CD4-positive, alpha-beta T cell treated with Interleukin-6 for 4 hours (primary cell): Measurements from ENCODE around the gene CDK4.

Source experiments
- DNase-seq: peaks from one replicate; pipeline ENCODE4 v3.0.0-alpha.2; 2020; ENCODE audit warnings: mixed read lengths

CDK4 gene

DNA sequence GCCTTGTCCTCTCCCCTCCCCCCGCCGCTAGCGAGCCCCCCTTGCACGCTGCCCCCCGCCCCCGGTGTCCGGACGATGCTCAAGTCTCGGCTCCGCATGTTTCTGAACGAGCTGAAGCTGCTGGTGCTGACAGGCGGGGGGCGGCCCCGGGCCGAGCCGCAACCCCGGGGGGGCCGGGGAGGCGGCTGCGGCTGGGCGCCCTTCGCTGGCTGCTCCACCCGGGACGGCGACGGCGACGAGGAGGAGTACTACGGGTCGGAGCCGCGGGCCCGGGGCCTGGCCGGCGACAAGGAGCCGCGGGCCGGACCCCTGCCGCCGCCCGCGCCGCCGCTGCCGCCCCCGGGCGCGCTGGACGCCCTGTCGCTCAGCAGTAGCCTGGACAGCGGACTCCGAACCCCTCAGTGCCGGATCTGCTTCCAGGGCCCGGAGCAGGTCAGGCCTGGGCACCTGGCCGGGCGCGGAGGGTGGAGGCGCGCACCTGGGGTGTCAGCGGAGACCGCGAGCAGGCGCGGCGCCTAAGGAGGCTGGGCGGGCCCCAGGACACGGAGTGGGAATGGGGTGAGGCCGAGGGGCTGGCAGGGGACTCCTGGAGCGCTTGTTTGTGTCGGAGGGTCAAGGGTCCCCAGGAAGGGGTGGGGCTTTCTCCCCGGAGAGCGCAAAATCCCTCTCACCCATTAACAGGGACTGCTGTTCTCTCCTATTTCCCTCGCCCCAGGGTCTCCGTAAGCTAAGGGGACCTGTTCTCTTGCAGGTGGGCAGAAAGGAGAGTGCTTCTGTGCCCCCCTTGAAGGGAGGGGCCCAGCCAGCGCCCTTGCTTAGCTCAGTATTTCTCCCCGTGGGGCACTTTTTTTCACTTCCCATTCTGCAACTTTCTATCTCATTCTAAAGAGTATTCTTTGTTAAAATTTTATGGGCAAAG, 3.6 kb upstream of the CDK4 start:
- peak; percentile 51 for DNase-seq

DNA sequence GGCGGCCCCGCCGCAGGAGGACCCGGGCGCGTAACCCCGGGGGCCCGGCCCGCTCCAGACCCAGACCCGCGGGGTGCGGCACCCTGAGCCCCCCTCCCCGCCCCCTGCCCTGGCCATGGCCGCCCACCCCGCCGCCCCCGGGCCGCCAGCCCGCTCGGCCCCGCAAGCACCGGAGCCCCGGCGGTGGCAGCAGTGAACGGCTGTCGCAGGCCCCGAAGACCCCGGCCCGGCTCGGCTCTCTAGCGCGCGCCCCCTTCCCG, 3.0 kb upstream of the CDK4 start:
- DNase-seq: no peak

DNA sequence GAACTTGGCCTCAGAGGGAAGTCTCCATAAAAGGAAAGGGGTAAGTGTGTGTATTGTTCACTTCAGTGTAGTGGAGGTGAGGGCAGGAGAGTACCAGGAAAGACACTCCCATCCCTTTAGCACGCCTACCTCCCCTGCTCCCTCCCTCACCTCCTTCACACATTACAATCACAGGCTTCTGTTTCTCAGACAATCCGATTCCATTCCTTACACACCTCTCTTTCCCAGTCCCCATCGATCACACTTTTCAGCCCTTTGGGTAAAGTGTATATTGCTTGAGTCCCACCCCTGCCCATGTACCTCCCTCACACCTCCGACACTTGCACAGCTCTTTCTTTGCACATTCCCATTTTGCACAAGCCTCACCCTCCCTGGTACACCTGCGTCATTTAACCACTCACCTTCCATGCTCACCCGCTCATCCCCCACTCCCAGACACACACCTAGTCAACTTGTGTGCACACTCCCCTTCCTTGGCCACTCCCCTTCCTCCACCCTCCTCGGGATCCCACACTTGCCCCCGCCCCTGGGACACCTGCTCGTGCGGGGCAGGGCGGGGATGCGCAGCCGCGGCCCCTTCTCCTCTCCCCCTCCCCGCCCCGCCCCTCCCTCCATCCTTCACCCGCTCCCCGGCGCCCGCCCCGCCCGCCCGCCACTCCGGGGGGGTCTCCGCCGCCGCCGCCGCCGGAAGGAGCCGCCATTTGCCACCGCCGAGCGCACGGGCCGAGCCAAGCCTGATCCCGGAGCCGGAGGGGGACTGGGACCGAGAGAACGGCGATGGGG, 2.5 kb upstream of the CDK4 start, which contains the start of gene MARCHF9:
TSS of gene MARCHF9 (plus strand) at position 693 of the 783 bp plus-strand sequence. CDS start 426 bp downstream, outside the sequence.
- DNase-seq: peak; percentile 96

DNA sequence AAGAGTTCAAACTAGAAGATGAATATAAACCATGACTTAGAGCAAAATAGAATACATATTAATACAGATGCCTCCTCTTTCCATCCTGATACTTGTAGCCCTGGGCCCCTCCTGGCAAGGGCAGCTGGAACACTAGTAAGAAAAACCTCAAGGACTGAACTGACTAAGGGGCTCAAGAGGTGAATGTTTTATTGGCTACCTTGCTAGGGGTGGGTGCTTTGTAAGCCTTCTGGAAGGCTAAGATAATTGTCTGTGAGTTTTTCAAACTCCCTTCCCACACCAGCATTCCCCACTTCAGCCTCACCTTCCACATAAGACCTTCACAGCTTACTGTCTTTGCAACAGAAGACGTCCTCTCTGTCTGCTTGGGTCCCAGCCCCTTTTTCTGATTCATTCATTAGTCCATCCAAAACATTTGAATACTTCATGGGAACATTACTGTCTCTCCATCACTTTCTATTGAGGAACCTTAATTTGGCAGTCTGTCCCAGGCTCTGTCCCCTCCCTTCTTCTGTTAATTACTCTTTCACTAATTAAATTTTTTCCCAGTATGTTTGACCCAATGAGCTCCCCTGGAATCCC, 1.7 kb upstream of the CDK4 start:
- DNase-seq: no peak

DNA sequence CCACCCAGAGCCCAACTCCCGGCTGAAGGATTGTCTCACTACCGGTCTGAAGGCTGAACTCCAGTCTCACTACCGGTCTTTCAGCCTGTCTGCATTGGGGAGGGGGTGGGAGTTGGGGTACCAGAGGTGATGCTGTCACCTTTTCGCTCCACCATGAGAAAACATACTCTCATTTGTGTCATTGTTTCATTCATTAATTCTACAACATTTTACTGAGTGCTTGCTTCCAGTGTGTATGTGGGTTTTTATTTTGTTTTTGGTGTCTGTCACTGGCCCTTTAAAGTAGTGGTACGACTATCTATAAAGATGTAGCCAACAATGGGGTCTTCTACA, 524 bp upstream of the CDK4 start:
- DNase-seq: no peak

DNA sequence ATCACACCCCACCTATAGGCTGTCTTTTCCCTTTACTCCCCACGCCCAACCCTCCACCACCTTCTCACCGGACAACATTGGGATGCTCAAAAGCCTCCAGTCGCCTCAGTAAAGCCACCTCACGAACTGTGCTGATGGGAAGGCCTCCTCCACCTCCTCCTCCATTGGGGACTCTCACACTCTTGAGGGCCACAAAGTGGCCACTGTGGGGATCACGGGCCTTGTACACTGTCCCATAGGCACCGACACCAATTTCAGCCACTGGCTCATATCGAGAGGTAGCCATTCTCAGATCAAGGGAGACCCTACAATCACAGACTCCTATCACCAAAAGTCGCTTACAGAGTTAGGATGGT, 700 bp downstream of the CDK4 start:
- DNase-seq: no peak

DNA sequence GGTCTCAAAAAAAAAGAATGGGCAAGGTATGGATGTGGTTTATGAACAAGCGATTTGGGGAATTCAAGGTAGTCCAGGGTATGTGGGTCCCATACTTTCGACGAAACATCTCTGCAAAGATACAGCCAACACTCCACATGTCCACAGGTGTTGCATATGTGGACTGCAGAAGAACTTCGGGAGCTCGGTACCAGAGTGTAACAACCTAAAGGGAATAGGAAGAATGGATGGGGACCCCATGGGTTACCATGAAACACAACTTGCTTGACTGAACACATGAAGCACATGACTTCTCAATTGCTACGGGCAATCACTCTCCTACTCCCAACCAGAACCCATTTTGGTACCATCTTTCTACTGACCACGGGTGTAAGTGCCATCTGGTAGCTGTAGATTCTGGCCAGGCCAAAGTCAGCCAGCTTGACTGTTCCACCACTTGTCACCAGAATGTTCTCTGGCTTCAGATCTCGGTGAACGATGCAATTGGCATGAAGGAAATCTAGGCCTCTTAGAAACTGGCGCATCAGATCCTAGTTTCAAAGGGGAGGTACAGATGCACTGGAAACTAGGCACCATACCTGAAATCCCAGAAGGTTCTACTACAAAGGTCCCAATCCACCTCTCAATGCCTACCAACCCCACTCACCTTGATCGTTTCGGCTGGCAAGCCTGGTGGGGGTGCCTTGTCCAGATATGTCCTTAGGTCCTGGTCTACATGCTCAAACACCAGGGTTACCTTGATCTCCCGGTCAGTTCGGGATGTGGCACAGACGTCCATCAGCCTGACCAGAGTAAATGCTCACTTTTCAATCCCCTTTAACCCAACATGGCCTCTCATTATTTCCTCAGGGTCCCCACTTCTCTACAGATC, 1.3 kb downstream of the CDK4 start:
- no peak for DNase-seq

DNA sequence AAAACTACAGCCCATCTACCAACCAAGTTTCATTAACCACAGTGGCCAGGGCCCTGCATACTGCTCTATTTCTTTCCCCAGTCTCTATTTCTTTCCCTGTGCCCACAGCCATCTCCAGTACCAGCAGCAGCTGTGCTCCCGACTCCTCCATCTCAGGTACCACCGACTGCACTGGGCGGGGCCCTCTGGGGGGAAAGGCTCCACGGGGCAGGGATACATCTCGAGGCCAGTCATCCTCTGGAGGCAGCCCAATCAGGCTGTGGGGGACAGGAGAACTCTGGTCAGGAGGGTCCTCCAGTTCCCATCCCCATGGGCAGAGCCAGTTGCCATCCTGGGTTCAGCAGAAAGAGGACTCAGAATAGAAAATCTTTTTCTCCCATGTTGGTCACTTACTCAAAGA, 3.0 kb downstream of the CDK4 start:
- DNase-seq: no peak

DNA sequence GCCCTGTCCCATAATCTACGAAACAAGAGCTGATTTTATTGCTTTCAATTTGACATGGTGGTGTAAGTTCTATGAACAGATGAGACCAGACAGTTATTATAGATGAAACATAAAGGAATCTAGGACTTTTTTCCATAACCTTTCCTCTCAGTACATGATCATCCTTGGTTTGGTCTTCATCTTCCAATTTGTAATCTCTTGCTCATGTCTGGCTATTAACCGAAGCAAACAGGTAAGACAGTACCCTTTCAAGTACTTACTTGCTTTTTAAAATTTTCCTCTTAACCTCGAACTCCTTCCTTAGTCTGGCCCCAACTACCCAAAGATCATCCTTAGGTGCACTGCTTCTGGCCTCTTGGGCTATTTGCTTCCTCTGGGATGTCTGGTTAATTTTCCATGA, 6.1 kb downstream of the CDK4 start:
- DNase-seq: no peak

DNA sequence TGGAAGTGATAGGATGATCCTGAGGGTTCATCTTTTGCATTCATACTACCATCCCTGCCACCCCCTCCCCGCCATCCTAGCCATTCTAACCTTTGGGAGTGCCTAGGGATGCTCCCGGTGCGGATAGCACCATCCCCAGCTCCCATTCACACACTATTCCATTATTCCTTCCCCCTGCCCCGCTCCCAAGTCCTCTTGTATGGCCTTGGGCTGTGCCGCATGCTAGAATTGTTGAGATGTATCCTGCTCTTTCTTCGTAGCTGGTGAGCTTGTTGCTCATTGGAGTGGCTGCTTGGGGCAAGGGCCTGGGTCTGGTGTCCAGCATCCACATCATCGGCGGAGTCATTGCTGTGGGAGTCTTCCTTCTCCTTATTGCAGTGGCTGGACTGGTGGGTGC, 6.6 kb downstream of the CDK4 start:
- no peak for DNase-seq

DNA sequence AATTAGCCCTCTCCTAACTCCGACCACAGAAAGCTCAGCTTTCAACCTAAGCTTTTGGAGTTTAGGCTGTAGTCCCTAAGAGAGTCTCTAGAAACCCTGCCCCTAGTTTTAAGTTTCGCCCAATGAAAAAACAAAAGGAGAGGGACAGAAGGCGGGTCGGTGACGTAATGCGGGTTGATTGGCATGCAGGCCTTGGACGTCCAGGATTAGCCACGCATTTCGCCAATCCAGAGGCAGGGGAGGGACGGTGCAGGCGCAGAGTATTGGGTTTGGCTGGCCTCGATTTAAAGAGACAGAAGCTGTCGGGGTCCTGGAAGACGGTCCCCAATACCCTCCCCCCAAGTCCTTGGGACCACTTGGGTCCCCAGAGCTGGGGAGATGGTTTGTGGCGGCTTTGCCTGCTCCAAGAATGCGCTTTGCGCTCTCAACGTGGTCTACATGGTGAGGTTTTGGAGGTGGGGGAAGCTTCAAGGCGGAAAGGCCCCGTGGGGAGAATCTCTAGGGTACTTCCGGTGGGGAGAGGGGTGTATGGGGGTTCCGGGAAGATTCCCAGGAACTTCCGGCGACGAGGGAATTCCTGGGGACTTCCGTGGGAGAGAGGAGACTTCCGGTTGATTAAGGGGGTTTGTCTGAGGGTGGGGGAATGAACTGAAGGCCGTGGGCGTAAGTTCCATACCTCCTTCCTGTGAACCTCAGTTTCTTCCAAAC, 7.2 kb downstream of the CDK4 start, which contains the start of gene TSPAN31:
TSS of gene TSPAN31 (plus strand) at position 263 of the 708 bp plus-strand sequence. CDS start at position 379, 116 bp downstream.
- DNase-seq: peak; percentile 96

DNA sequence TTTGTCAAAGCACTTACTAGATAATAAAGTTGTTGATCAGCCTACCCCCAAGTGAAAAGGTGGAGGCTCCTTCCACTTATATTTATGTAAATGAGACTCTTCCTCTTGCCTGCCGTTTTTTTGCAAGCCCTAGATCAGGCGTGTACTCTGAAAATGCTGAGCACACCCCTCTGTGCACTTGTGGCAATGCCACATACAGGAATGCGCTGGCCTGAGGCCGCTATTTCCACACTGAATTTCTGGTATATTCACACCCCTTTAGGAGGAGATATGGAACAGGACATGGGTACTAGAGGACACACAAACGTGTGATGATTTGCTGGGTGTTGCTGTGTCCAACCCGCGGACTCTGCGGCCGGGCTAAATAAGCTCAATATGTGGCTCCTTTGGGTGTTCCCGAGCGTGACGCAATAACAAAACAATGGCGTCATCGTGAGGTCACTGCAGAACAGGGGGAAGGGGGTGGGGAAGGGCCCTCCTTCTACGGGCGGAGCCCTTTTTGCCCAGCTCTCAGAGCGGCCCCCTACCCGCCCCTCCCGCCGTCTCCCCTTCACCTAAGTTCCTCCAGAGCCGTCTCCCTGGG, 7.8 kb downstream of the CDK4 start:
- peak; percentile 63 for DNase-seq

DNA sequence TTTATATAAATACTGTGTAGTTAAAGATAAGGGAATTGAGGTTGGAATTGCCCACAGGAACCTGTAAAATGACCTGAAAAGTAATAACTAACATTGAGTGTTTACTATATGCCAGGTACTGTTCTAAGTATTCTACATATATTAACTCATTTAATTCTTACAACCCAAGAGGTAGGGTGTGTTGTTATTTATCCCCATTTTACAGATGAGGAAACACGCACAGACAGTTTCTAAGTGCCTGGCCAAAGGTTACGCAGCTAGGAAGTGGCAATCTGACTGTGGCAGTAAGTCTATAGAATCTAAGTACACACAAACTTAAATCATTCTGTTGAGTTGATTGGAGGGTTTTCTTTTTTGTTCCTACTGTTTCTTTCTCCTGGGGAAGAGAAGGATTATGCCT, 8.3 kb downstream of the CDK4 start:
- DNase-seq: no peak

DNA sequence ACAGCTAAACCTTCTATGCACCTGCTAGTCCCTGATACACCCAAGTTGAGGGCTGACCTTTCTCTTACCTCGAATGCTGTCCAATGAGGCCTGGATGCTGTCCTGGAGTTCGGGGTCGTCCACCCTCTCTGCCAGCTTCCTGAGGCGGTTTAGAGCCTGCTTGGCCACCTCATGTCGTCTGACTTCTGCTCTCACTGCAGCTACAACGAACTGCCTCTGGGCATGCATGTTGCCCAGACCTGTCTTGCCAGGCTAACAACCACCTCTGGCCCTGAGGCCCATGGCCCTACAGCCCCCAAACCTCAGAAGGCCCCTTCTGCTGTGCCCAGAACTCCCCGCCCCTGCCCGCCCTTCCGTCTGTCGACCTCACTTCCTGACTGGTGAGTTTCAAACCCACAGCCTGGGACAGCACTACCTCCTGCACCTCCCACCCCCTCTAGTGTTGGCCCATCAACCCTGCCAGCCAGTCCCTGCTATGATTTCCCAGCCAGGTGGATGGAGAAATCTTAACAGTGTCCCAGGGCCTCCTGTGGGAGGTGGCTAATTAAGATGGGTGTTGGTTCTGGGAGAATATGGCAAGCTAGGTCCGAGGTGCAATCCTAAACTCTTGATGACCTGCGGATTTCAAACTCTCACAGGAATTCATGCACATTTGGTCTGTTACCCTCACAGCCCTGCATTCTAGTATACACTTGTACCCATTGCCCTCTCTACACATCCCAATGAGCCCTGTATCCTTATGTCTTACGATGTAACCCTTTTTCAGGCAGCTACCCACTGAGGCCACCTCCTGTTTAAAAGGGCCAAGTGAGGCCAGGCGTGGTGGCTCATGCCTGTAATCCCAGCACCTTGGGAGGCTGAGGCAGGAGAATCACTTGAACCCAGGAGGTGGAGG, 10.0 kb downstream of the CDK4 start:
- peak; percentile 88 for DNase-seq

DNA sequence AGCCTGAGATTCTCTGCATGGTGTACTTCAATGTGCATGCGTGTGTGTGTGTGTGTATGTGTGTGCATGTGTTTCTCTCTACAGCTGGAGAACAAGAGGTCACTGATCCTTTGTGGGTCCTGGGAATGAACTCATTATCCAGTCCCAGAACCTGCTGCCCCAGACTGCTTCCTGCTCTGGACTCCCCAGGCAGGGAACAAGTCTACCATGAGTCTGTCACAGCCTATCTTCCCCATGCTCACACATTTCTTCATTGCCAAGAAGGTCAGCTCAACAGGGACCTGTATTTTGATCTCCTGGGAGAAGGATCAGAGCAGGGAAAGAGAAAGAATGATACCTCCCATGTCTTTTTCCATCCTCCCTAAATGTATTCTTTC, 10.7 kb downstream of the CDK4 start:
- DNase-seq: no peak

DNA sequence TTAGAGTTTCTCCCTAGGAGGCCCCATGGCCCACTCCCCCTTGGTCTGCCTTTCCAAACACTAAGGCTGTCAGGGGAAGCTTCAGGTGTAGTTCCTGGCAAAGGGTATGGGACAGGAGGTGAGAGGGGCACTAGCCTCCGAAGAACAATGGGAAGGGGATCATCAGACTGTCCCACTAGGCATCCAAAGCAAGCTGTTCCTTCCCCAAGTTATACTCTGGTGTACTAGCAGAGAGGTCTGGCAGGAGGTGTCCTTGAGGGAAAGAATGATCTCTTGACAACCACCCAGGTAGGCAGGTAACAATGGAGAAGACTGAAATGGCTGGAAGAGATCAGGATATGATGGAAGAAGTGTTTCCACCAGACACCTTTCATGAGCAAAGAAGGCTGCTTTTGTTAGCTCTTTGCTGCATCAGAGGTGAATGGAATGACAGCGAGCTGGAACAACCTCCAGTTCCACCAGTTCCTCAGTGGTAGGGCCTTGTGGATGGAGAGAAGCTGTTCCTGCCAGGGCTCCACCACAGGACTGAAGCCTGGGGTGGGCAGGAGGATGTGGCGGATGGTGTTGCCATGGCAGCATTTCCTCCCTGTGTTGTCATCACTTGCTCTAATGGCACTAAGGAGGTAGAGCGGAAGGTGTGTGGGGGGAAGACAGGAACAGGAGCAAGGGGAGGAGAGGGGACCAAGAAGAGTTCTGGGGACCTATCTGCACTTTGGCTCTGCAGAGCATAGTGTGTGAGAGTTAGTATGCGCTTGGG, 11.3 kb downstream of the CDK4 start:
- peak; percentile 89 for DNase-seq

DNA sequence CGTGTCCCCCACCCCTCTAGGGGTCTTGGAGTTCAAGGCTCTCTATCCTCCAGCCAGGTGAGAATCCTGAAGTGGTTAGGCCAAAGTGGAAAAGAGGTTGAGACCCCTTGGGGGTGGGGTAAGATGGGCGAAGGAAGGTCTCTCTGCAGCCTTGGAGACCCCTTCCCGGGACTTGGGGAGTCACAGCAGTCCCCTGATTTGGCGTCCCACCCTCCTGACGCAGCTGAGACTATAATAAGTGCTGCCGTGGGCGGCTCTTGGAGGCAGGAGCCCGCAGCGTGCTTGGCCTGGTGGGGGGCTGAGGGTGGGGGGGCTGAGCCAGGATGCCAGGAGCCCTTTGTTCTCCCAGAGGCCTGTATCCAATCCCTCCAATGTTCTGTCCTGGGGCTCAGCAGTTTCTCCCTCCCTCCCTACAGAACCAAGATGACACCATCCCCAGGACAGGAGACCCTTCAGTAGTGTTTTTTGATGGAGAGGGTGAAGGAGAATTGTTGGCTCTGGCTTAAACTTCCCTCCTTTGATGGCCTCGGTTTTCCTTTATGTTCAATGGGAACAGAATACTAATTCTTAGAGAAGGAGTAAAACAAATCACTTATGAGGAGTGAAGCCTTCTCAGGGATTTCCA, 12.1 kb downstream of the CDK4 start:
- DNase-seq: no peak

DNA sequence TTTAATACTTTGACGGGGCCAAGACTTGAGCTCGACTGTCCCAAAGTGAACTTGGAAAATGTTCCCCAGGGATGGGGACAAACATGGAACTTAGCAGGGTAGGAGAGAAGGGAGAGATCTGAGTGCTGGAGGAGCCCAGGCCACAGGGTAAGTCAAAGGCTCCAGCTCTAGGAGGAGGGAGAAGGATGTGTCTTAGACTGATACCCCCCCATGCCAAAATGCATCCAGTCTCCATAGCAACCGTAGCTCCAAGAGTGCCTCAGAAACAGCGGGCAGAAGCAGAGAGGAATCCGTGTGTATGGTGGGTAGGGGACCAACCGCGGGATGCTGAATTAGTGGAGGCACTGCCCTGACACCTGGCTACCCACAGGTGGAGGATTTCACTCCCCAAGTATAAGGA, 12.7 kb downstream of the CDK4 start:
- no peak for DNase-seq

DNA sequence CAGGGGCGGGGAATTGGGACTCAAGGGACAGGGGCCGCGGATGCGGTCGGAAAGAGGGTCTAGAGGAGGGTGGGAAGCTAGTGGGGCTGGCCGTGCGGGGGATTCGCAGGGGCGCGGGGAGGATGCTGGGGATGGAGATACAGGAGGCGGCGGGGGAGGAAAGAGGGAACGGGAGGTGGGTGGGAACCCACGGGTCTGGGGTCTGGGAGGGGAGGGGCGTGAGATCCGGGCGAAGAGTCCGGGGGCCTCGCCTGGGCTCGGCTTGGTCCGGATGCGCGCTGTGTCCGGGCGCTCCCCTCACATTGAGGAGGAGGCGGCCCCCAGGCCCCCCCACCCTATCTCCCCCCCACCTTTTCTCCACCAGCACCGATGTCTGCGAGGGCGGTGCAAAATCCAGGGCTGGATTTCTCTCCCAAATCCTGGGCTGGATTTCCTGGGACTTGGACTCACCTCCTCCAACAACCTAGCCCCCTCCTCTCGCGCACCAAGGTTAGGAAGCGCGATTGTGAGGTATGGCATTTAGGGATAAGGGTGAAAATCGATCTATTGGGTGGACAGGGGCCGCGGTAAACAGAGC, 13.4 kb downstream of the CDK4 start, which contains the start of gene AGAP2:
TSS of gene AGAP2 (minus strand) at position 82 of the 577 bp plus-strand sequence. CDS start 496 bp downstream, outside the sequence.
- DNase-seq: no peak
